HCT116 (cell line): ENCODE data around the gene CHAF1B.

Experiments
- EGR1 ChIP-seq: IDR thresholded peaks from 2 replicates; pipeline ENCODE4 v1.6.1; 2012; ENCODE audit warnings: low read depth
- POLR2A ChIP-seq: IDR thresholded peaks from 2 replicates; pipeline ENCODE4 v1.7.0; 2011; ENCODE audit warnings: borderline replicate concordance; ENCODE audit not compliant: insufficient read depth, insufficient read length; ENCODE audit errors: extremely low read depth
- POLR2AphosphoS5 ChIP-seq: IDR thresholded peaks from 2 replicates; pipeline ENCODE4 v1.6.1; 2011; ENCODE audit warnings: mild to moderate bottlenecking, low read depth, low read length, moderate library complexity
- SP1 ChIP-seq: IDR thresholded peaks from 2 replicates; pipeline ENCODE4 v1.6.1; 2012; ENCODE audit warnings: low read depth
- TF ChIP-seq, protein P1 (sequence below), 3 experiments: fragments of 200-600 bp in 1 of 3; sonication (generic) in 1 of 3; IDR thresholded peaks in 2 of 3; conservative IDR thresholded peaks in 1 of 3; 2 replicates each; pipeline ENCODE4 v1.5.1; 2012 to 2017; ENCODE audit warnings: low read depth in 2 of 3, low read length in 2 of 3, antibody characterized with exemption in 1 of 3, borderline replicate concordance in 1 of 3, control low read depth in 1 of 3, mild to moderate bottlenecking in 1 of 3, mixed read lengths in 1 of 3, mixed run types in 1 of 3, moderate library complexity in 1 of 3; ENCODE audit not compliant: insufficient read depth in 1 of 3
- TF ChIP-seq, protein P2 (sequence below): IDR thresholded peaks from 2 replicates; pipeline ENCODE4 v1.6.1; 2011; ENCODE audit warnings: mild to moderate bottlenecking, low read length, moderate library complexity; ENCODE audit not compliant: insufficient replicate concordance; ENCODE audit errors: extremely low read depth
- TF ChIP-seq, protein P3 (sequence below): IDR thresholded peaks from 2 replicates; pipeline ENCODE4 v1.6.1; 2012

DNA sequence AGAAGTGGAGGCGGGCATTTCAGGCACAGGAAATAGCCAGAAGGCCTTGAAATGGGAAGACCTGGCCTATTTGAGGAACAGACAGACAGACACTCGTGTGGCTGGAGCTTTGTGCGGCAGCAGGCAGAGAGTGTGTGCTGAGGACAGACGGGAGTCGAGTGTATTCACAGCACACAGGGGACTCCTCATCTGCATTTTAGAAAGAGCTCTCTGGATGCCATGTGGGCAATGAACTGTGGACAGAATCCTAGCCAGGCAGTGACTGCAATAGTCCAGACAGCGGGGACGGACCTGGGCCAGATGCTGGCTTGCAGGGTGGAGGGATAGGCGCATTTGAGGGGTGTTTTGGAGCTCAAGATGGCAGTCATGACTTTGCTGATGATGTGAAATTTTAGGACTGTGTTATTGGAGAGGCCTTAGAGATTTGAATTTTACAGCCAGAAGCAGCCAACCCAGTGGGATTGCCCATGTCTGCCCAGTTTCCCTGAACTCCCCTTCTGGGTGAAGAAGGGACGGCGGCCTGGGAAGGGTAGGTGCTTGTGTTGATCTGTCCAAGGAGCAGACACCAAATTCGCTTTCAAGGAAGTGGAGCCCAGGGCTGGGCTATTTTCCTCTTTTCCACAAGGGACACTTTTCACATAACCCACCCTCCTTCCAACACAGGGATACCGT is 43.7 kb downstream of the CHAF1B start:
- TF ChIP-seq POLR2A (no peak), SP1 (no peak), POLR2AphosphoS5 (no peak), EGR1 (no peak)
- TF ChIP-seq, protein P1, sequence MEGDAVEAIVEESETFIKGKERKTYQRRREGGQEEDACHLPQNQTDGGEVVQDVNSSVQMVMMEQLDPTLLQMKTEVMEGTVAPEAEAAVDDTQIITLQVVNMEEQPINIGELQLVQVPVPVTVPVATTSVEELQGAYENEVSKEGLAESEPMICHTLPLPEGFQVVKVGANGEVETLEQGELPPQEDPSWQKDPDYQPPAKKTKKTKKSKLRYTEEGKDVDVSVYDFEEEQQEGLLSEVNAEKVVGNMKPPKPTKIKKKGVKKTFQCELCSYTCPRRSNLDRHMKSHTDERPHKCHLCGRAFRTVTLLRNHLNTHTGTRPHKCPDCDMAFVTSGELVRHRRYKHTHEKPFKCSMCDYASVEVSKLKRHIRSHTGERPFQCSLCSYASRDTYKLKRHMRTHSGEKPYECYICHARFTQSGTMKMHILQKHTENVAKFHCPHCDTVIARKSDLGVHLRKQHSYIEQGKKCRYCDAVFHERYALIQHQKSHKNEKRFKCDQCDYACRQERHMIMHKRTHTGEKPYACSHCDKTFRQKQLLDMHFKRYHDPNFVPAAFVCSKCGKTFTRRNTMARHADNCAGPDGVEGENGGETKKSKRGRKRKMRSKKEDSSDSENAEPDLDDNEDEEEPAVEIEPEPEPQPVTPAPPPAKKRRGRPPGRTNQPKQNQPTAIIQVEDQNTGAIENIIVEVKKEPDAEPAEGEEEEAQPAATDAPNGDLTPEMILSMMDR (IDR thresholded peaks at IDR 0.05 in 2 of 3, conservative IDR thresholded peaks at IDR 0.05 in 1 of 3; ENCODE audit: borderline replicate concordance in 1 of 3, insufficient read depth in 1 of 3, low read depth in 2 of 3, low read length in 2 of 3) = no peak
- TF ChIP-seq, protein P2, sequence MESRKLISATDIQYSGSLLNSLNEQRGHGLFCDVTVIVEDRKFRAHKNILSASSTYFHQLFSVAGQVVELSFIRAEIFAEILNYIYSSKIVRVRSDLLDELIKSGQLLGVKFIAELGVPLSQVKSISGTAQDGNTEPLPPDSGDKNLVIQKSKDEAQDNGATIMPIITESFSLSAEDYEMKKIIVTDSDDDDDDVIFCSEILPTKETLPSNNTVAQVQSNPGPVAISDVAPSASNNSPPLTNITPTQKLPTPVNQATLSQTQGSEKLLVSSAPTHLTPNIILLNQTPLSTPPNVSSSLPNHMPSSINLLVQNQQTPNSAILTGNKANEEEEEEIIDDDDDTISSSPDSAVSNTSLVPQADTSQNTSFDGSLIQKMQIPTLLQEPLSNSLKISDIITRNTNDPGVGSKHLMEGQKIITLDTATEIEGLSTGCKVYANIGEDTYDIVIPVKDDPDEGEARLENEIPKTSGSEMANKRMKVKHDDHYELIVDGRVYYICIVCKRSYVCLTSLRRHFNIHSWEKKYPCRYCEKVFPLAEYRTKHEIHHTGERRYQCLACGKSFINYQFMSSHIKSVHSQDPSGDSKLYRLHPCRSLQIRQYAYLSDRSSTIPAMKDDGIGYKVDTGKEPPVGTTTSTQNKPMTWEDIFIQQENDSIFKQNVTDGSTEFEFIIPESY = no peak
- TF ChIP-seq, protein P3, sequence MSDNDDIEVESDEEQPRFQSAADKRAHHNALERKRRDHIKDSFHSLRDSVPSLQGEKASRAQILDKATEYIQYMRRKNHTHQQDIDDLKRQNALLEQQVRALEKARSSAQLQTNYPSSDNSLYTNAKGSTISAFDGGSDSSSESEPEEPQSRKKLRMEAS = no peak
